ENCODE results near the gene DCAF4.

DCAF4 gene

GRCh38 chr14:72939630-72940029 lies 13.4 kb downstream of the DCAF4 start:
- no peak for TF ChIP-seq TAF1 (IDR thresholded peaks at IDR 0.05; ENCODE audit: borderline replicate concordance, insufficient read depth, low read length)
- TF ChIP-seq REST (IDR thresholded peaks at IDR 0.05; ENCODE audit: insufficient read depth in 1 of 2, low read depth in 2 of 2, low read length in 2 of 2) = no peak
- no peak for TF ChIP-seq FOXP2 (optimal IDR thresholded peaks at IDR 0.05; ENCODE audit: borderline replicate concordance, extremely low read depth, extremely low read length, insufficient read depth)
- TF ChIP-seq POLR2AphosphoS5 (IDR thresholded peaks at IDR 0.05; ENCODE audit: low read depth, low read length) = no peak
- TF ChIP-seq SIN3A (IDR thresholded peaks at IDR 0.05; ENCODE audit: borderline replicate concordance, insufficient read depth, low read length) = no peak

GRCh38 chr14:72941286-72941985 lies 15.2 kb downstream of the DCAF4 start:
- TF ChIP-seq POLR2AphosphoS5 (IDR thresholded peaks at IDR 0.05; ENCODE audit: low read depth, low read length) = no peak
- TF ChIP-seq REST (IDR thresholded peaks at IDR 0.05; ENCODE audit: insufficient read depth in 1 of 2, low read depth in 2 of 2, low read length in 2 of 2) = no peak
- TF ChIP-seq SIN3A (IDR thresholded peaks at IDR 0.05; ENCODE audit: borderline replicate concordance, insufficient read depth, low read length) = no peak
- no peak for TF ChIP-seq TAF1 (IDR thresholded peaks at IDR 0.05; ENCODE audit: borderline replicate concordance, insufficient read depth, low read length)
- TF ChIP-seq FOXP2 (optimal IDR thresholded peaks at IDR 0.05; ENCODE audit: borderline replicate concordance, extremely low read depth, extremely low read length, insufficient read depth) = no peak

GRCh38 chr14:72942934-72943333 lies 16.7 kb downstream of the DCAF4 start:
- TF ChIP-seq POLR2AphosphoS5 (IDR thresholded peaks at IDR 0.05; ENCODE audit: low read depth, low read length) (no peak), FOXP2 (optimal IDR thresholded peaks at IDR 0.05; ENCODE audit: borderline replicate concordance, extremely low read depth, extremely low read length, insufficient read depth) (no peak), TAF1 (IDR thresholded peaks at IDR 0.05; ENCODE audit: borderline replicate concordance, insufficient read depth, low read length) (no peak), SIN3A (IDR thresholded peaks at IDR 0.05; ENCODE audit: borderline replicate concordance, insufficient read depth, low read length) (no peak), REST (IDR thresholded peaks at IDR 0.05; ENCODE audit: insufficient read depth in 1 of 2, low read depth in 2 of 2, low read length in 2 of 2) (no peak)

GRCh38 chr14:72943876-72944430 lies 17.7 kb downstream of the DCAF4 start:
- TF ChIP-seq SIN3A (IDR thresholded peaks at IDR 0.05; ENCODE audit: borderline replicate concordance, insufficient read depth, low read length) (no peak), POLR2AphosphoS5 (IDR thresholded peaks at IDR 0.05; ENCODE audit: low read depth, low read length) (no peak), TAF1 (IDR thresholded peaks at IDR 0.05; ENCODE audit: borderline replicate concordance, insufficient read depth, low read length) (no peak), REST (IDR thresholded peaks at IDR 0.05; ENCODE audit: insufficient read depth in 1 of 2, low read depth in 2 of 2, low read length in 2 of 2) (no peak), FOXP2 (optimal IDR thresholded peaks at IDR 0.05; ENCODE audit: borderline replicate concordance, extremely low read depth, extremely low read length, insufficient read depth) (no peak)
